HG03457 (cell line): Measurements from ENCODE around the gene NHLRC1.
A peak's percentile ranks its signal among the peaks of the same experiment; 100 is the strongest.
"Not testable (repeated sequence)": the region's sequence is repeated elsewhere in the genome, so short reads cannot be mapped to it uniquely, and the experiment has no call there.

ENCODE experiments used
- ATAC-seq: cut with Tn5 transposase; IDR thresholded peaks from one replicate; pipeline ENCODE4 v1.9.1; 2021; ENCODE audit warnings: moderate number of reproducible peaks; ENCODE audit not compliant: unreplicated experiment

The NHLRC1 gene

DNA sequence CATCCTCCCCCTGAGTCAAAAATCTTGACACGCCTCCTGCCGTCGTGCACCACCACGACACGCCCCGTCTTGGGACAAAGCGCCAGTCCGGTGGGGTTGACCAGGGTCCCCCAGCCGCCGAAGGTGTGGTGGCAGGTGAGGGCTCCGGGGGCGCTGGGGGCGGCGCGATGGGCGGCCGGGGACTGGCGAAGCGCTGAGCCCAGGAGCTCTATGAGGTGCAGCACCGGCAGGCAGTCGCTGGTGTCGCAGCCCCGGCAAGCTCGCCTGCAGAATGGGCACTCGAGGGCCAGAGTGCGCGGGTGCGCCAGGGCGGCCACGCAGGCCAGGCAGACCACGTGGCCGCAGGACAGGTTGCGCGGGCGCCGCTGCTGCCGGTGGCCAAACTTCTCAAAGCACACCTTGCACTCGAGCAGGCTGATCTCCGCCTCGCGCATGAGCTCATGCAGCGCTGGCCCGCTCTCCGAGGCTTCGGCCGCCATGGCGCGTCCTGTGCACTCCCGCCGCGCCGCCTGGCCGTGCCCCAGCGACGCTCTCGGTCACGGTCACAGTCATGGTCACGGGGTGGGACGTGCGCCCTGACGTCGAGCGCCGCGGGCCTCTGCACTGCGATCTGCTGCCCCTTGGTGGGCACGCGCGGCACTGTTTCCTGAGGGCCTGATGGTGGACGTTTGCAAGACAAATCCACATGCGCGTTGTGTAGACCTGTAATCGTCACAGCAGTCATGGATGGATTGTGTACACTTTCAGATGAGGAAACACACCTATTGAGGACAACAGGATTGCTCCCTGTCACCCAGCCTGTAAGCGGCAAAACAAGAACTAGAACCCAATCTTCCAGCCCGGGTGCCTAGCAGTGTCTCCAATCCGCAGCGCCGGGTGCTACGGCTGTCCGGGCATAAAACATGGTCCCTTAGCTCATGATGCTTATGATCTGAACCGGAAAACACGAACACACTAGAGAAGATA lies at the start of gene NHLRC1:
NHLRC1 (minus strand) TSS at position 550 of the 966 bp plus-strand sequence; CDS start at position 479, 71 bp downstream.
- peak; percentile 95 for ATAC-seq

DNA sequence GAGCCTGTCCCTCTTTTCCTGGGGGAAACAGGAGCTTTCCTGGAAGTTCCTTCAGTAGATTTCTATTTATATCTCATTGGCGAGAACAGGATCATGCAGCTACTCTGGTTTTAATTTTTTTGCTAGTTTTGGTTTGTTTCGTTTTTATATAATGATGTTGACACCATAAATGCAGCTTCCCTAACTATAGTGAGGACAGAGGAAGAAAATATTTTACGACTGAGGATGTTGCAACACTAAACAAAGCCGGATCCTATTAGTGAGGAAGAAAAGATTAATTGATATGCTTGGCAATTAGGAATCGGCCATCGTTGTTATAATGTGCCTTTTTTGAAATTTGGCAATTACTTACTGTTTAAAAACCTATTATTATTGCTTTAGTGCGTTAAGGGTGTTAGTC lies 49.4 kb upstream of the NHLRC1 start:
- ATAC-seq, result no peak

DNA sequence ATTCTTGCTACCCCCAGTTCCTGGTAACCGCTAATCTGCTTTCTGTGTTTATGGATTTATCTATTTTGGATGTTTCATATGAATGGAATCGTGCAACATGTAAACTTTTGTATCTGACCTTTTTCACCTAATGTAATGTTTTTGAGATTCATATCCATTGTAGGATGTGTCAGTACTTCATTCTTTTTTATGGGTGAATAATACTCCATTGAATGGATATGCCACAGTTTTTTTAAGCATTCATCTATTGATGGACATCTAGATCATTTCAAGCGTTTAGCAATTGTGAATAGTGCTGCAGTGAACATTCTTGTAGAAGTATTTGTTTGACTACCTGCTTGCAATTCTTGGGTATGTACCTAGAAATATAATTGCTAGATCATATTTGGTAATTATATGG lies 45.8 kb upstream of the NHLRC1 start:
- no peak for ATAC-seq

DNA sequence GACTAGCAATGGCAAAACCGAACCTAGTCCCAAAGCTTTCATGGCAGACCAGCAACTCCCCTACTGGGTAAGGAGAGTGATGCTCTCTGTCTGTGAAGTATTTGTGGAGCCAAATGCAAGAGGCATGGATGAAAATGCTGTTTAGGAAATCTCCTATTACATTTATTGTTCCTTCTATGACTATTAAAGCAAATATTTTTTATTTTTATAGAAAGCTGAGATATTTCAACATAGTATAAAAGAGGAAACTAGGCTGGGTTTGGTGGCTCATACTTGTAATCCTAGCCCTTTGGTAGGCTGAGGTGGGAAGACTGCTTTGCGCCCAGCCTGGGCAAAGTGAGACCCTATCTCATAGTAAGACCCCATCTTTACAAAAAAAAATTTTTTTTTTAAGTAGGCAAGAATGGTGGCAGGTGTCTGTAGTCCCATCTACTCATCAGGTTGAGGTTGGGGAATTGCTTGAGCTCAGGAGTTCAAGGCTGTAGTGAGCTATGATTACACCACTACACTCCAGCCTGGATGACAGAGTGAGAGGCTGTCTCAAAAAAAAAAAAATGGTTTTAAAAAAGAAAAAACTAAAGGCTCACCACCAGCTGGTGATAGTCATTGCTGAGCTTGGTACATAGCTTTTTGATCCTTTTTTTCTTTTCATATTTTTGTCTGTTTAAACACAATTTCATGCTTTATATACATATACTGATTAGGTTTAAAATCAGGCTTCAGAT lies 44.0 kb upstream of the NHLRC1 start:
- no peak for ATAC-seq

DNA sequence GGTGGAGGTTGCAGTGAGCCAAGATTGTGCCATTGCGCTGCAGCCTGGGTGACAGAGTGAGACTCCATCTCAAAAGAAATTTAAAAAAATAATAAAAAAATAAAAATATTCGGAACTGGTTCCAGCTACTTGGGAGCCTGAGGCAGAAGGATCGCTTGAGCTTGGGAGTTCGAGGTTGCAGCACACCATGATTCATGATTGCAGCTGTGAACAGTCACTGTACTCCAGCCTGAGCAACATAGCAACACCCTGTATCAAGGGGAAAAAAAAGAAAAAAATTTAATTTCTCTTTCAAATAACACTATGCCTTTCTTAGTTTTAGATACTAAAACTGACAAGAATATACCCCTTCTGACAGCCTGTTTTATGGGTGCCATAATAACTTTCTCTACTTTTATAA lies 43.3 kb upstream of the NHLRC1 start:
- no peak for ATAC-seq

DNA sequence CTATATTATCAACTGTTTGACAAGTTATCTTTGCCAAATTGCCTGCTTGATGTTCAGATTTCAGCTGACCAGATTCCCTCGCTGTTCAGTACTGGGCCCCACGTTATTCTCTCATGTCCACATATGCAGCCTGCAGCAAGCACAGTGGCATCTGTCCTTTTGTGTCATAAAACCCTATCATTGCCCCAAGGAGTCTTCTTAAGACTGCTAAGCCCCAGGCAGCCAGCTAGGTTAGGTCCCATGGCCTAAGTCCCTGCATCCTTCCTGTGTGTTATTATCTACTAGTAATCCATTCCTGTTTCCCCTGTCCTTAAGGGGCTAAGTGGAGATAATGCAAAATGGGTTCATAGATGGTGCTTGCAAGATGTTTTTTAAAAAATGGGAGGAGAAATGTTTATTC lies 39.9 kb upstream of the NHLRC1 start:
- no peak for ATAC-seq

DNA sequence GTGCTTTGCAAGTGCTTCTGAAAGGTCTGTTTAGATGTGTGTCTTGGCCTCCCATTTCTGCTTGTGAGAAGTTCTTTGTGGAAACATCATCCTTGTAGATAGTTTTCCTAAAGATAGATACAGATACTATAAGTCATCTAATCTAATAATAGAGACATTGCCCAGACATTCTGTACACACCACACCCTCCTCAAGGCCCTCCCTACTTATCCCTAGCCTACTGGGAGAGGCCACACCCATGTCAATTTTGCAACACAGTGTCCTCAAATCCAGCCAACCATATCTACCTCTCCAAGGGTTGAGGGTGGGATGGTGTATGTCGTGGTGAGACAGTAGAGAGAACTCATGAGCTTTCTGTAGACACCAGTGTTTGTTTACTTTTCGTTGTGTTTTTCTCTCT lies 39.0 kb upstream of the NHLRC1 start:
- ATAC-seq, result no peak

DNA sequence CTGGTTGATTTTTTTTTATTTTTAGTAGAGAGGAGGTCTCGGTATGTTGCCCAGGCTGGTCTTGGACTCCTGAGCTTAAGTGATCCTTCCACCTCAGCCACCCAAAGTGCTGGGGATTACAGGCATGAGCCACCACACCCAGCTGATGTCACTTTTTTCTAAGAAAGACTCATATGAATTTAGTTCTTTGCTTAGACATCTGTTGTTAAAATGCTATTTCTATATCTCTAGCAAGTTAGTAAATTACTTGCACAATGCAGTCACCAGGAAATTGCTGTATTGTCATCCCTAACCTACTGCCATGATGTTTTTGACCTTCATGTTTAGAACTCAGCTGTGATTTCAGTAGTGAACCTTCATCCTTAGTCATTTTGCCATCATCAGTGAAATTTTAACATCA lies 38.4 kb upstream of the NHLRC1 start:
- no peak for ATAC-seq

DNA sequence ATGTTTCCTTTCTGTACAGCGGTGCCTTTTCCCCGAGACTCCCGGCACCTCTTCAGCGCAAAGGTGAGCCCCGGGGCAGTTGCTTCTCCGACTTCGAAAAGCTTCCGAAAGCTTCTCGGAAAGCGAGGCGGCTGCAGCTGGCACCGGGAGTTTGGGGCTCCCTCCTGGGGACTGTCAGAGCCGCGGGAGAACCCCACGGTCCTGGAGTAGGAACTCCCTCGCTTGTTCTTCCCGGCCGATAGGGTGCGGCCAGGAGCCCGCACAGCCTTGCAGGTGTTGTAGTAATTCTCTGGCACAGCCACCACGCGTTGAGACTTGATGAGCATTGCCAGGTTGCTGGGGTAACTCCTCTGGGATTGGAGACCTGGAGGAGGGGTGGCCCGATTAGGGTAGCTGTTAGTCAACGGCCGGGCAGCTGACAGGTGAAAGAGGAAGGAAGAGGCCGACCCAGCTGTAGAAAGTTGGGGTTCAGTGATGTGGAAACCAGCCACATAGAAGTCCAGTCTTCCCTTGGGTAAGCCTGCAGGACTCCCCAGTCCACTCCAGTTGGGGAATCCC lies 33.5 kb upstream of the NHLRC1 start:
- ATAC-seq, result peak; percentile 40

DNA sequence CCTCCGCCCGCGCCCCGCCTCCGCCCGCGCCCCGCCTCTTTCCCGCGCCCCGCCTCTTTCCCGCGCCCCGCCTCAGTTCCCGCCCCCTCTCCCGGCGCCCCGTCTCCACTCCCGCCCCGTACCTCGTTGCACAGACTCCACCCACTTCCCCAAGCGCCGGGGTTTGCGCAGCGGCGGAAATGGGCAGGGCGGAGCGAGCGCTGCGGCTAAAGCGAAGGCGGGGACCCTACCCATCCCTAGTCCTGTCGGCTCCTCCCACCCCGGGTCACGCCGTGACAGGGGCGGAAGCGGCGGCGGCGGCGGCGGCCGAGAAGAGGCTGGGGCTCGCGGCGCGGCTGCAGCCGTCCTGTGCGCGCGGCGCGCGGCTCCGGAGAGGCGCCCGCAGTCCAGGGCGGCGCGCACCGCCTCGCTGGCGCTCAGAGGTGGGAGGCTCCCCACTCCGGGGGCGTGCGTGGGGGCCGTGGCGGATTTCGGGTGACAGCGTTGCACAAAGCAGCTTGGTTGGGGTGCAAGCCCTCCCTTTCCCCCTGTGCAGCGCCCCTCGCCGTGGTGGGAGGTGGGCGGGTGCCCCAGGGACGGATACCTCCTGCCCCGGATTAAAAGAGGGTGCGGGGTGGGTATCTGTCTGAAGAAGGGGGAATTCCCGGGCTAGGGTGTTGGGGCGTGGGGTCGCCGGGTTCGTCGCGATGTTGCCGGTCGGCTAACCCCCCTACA lies 32.8 kb upstream of the NHLRC1 start, which contains the start of gene KDM1B:
KDM1B (plus strand) TSS at position 273 of the 714 bp plus-strand sequence. CDS start 4,474 bp downstream, outside the sequence.
- ATAC-seq, result peak; percentile 85

DNA sequence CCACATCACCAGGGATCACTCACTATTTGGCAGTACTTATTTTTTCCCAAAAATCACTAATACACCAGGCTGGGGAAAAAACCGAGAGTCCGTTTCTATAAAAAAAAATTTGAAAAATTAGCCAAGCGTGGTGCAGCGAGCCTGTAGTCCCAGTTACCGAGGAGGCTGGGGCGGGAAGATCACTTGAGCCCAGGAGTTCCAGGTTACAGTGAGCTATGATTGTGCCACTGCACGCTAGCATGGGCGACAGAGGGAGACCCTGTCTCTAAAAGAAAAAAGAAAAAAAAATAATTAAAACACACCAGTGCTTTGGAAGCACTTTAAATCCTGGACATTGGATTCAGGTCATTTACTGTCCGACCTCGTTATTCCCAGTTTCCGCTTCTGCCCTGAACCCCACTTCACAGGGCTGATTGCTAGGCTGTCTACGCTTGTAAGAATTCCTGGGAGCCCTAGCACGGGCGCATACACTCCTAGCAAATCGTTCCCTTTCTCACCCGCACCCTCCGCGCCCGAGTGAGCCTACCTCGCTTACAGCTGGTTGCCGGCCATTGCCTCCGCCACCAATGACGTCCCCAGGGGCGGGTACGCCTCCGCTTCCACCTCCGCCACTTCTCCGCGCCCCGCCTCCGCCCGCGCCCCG lies 32.2 kb upstream of the NHLRC1 start, which contains the start of gene TPMT:
TPMT (minus strand) TSS at position 571 of the 643 bp plus-strand sequence. CDS start 5,950 bp downstream, outside the sequence.
- peak; percentile 35 for ATAC-seq

DNA sequence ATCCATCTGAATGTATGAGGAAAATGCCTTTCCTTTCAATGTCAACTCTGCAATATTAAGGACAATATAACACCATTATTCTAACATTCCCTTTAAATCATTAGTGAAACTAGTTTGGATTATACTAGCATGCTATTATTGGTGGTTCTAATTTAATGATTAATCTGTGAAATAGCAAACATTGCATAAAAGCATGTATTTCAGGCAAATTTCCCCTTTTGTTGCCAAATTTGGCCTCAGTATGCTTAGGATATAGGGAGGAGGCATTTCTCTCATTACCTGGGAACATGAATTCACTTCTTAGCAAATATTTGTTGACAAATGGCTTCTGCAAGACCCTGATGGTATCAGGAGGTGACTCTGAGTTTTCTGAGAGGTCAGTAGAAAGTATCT lies 30.8 kb upstream of the NHLRC1 start:
- no peak for ATAC-seq

DNA sequence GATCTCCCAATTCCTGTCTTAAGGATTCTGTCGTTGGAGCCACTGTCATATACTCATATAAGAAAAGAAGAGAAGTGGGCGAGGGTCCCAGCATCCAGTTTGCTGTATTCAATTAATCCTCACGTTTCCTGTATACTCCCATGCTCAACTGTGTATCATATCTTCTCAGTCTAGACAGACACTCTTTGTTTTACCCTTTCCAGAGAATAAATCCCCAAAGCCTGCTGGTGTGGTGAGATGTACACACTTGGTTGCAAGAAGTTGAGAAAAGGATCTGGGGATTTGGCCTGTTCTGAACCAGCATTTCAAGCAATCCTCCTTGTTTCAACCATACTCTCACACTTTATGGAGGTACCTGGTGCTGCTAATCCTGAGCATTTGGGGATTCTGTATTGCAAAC lies 29.3 kb upstream of the NHLRC1 start:
- ATAC-seq, result no peak

DNA sequence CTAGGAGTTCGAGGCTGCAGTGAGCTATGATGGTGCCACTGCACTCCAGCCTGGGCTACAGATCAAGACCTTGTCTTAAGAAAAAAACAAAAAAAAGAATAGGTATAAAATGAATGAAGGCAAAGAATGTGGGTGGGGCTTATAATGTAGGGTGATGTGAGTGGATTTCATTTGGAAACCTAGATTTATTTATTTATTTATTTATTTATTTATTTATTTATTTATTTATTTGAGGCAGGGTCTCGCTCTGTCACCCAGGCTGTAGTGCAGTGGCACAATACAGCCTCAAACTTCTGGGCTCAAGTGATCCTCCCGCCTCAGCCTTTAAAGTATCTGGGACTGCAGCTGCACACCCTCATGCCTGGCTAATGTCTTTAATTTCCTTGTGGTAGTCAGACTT lies 28.9 kb upstream of the NHLRC1 start:
- not testable (repeated sequence) for ATAC-seq

DNA sequence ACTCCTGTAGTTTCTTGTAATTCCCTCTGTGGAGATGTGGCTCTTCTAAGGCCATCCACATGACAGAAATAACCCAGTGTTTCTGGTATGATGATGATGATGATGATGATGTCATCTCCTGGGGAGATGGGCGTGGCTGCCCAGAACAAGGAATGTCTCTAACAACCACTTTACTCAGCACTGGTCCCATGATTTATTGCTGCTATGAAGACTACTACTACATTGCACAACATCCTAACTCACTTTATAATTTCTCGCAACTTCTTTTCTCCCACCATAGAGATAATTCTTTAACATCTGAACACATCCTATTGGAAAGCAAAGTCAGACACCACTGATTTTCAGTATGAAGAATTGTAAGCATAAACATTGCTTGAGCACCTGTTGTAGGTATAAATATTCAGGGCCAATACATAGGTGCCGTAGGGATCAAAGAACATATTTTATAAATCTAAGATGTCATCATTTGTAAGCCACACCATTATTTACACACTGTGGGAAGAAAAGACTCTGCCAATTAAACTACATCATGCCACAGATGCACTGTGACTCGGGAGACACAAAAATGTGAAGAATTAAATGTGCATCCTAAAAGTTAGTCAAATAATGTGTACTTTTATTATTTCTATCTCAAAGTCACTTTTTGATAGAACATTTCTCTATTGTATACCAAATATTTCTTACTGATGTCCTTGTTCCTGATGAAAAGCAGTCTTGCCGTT lies 26.0 kb upstream of the NHLRC1 start:
- ATAC-seq, result no peak

DNA sequence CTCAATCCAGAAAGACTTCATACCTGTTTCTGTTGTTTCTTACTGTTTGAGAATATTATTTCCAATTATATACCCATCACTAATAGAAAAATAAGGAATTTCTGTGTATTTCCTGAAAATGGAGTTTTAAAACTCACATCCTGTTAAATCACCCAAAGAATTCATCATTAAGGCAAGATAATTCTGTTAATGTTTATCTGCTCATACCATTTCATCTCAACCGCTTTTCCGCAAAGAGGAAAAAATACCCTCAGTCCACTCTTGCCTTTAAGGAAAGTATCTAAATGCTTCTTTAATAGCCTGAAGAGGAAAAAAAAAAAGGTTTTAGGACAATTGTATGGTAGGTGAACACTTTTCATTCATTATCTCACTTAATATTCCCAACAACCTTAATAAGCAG lies 25.1 kb upstream of the NHLRC1 start:
- ATAC-seq, result no peak

DNA sequence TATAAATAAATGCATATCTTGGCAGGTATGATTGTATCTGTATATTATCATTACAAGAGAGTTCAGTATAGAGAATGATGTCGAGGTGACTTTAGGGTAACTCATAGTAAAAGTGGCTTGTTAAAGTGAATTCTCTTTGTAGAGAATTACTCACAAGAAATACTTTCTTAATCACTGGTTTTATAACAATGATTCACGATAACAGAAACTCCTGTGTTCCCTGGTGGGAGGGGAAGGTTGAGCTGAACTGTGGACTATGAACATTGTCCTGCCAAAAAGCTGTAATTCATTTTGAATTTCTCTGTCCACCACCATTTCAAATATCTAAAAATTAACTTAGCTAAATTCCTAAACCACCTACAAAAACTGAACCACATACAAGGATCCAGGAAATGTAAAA lies 24.7 kb upstream of the NHLRC1 start:
- no peak for ATAC-seq

DNA sequence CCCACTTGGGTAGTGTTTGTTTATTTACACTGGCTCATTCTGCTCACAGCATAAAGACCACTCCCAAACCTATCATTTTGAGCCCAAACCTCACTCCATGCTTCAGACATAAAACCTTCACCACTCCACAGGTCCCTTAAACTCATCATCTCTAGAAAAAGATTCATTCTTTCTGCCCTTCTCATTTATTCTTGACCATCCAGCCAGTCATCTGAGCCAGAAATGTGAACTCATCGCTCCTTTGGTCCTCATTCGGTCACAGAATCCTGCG lies 20.0 kb upstream of the NHLRC1 start:
- no peak for ATAC-seq

DNA sequence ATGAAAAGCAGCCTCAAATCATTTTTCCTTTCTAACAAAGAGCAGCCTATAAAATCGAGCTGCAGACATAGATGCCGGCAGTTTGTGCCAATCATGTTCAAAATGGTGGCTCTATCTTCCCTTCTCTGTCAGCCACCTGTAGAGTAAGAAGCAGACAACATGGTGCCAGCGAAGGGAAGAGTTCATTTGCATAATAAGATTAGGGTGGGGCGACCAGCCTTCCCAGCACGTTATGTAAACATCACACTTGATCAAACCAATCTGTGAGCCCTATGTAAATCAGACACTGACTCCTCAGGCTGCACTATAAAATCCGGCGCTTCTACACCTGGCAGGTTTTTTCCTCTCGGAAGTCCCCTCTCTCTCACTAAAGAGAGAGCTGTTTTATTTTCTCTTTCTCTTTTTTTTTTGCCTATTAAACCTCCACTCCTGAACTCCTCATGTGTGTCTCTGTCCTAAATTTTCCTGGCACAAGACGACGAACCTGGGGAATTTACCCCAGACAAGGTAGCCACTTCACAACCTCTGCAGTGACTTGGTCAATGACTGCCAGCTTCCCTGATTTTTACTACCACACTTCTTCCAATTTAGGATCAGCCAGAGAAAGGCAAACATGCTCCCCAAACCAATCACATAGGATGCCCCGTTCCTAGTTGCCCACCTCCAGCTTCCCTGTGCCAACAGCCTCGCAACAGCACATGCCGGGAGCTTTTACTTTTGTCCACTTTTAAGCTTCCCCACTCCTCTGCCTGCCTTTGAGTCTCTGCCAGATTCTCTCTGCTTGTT lies 19.5 kb upstream of the NHLRC1 start:
- ATAC-seq, result no peak
